PC-3 (cell line): Measurements from ENCODE around the gene FLCN. TPM values are rescaled to one million over a fixed set of nuclear protein-coding genes. Genes with fewer than 3 reads are reported as not detected.
"Not testable (repeated sequence)": the region's sequence is repeated elsewhere in the genome, so short reads cannot be mapped to it uniquely, and the experiment has no call there.

Experiments used
- ATAC-seq: fragments of 200-7000 bp; cut with Tn5 transposase; 2 replicates; pipeline ENCODE4 v1.9.1; 2020; ENCODE audit warnings: mild to moderate bottlenecking, moderate library complexity
- BruUV-seq: library from RNA; stranded (reverse); fragments of 400-500 nt; replicated peaks from 2 replicates; lab custom pipeline; 2021; lab: Mats Ljungman, UMichigan
- CTCF ChIA-PET: fragments of 300-600 bp; sonication (Branson Sonifier 250); formaldehyde crosslinking; loops from one replicate; lab custom pipeline; 2022; ENCODE audit warnings: antibody characterized with exemption; lab: Charles Lee
- POLR2A ChIA-PET: fragments of 300-600 bp; sonication (Branson Sonifier 250); formaldehyde crosslinking; loops from one replicate; lab custom pipeline; 2022; ENCODE audit warnings: antibody characterized with exemption; ENCODE audit not compliant: unreplicated experiment; lab: Charles Lee
- DNase-seq: peaks from one replicate; pipeline ENCODE4 v3.0.0-alpha.2; 2015
- H2AFZ ChIP-seq: fragments of 300-600 bp; sonication (generic); 2 replicates; pipeline ENCODE4 v1.6.0; 2016; ENCODE audit warnings: antibody characterized with exemption, low read length
- H3F3A ChIP-seq: fragments of 300-600 bp; sonication (generic); one replicate; pipeline ENCODE4 v1.6.0; 2017; ENCODE audit warnings: antibody characterized with exemption, low read length, control low read depth, mild to moderate bottlenecking; ENCODE audit not compliant: unreplicated experiment
- H3K27ac ChIP-seq: fragments of 300-600 bp; sonication (generic); 2 replicates; pipeline ENCODE4 v1.5.1; 2016; ENCODE audit warnings: mild to moderate bottlenecking, low read length
- H3K27me3 ChIP-seq: fragments of 300-600 bp; sonication (generic); 2 replicates; pipeline ENCODE4 v1.6.1; 2016; ENCODE audit warnings: low read length, mixed read lengths
- H3K36me3 ChIP-seq: fragments of 300-600 bp; sonication (generic); 2 replicates; pipeline ENCODE4 v1.6.1; 2016; ENCODE audit warnings: low read depth, mixed run types, low read length, mixed read lengths
- H3K4me1 ChIP-seq: fragments of 300-600 bp; sonication (generic); 2 replicates; pipeline ENCODE4 v1.5.1; 2016; ENCODE audit warnings: low read length; ENCODE audit not compliant: insufficient read depth
- H3K4me2 ChIP-seq: fragments of 300-600 bp; sonication (generic); 2 replicates; pipeline ENCODE4 v1.6.0; 2016; ENCODE audit warnings: low read length
- H3K4me3 ChIP-seq: fragments of 300-600 bp; sonication (generic); 2 replicates; pipeline ENCODE4 v1.5.1; 2016; ENCODE audit warnings: mild to moderate bottlenecking, low read length, mixed read lengths
- H3K79me2 ChIP-seq: fragments of 300-600 bp; sonication (generic); 2 replicates; pipeline ENCODE4 v1.6.1; 2017; ENCODE audit warnings: low read length, mixed read lengths
- H3K9ac ChIP-seq: fragments of 300-600 bp; sonication (generic); 2 replicates; pipeline ENCODE4 v1.6.0; 2016; ENCODE audit warnings: mild to moderate bottlenecking, low read length
- H3K9me2 ChIP-seq: fragments of 300-600 bp; sonication (generic); replicated peaks from 2 replicates; pipeline ENCODE4 v1.6.1; 2016; ENCODE audit warnings: mixed run types, low read length, mixed read lengths
- H3K9me3 ChIP-seq: fragments of 300-600 bp; sonication (generic); 2 replicates; pipeline ENCODE4 v1.6.1; 2016; ENCODE audit warnings: low read length, mixed read lengths
- H4K20me1 ChIP-seq: fragments of 300-600 bp; sonication (generic); 2 replicates; pipeline ENCODE4 v1.6.1; 2016; ENCODE audit warnings: low read length, mixed read lengths
- CTCF ChIP-seq: fragments of 300-600 bp; sonication (generic); conservative IDR thresholded peaks from 2 replicates; pipeline ENCODE4 v1.5.1; 2017; ENCODE audit warnings: antibody characterized with exemption, low read depth, mild to moderate bottlenecking, low read length
- EZH2 ChIP-seq: fragments of 300-600 bp; sonication (generic); IDR thresholded peaks from one replicate; pipeline ENCODE4 v1.6.1; 2017; ENCODE audit warnings: antibody characterized with exemption, mild to moderate bottlenecking, low read length; ENCODE audit not compliant: unreplicated experiment
- EZH2phosphoT487 ChIP-seq: fragments of 300-600 bp; sonication (generic); IDR thresholded peaks from 2 replicates; pipeline ENCODE4 v1.6.1; 2018; ENCODE audit warnings: mild to moderate bottlenecking, antibody characterized with exemption, low read length, borderline replicate concordance
- intact Hi-C: fragments of 100-400 bp; cut with micrococcal nuclease; formaldehyde crosslinking; loops from 2 replicates; pipeline ENCODE4 v1.9.0; 2023
- total RNA-seq: library from RNA; depleted of rRNA; stranded (reverse); fragments of >200 nt; gene quantifications from 2 replicates; pipeline ENCODE4 v1.2.3, GENCODE V29; 2014

The FLCN gene
- total RNA-seq, 1 experiment from 2014 or later = 30.8 TPM

GRCh38 chr17:17256316-17256715, 19.3 kb upstream of the FLCN start:
- Histone ChIP-seq H2AFZ (no peak overlapping the region), H3K9me3 (no peaks in the 10 kb centered on the region), H3K9ac (no peak overlapping the region), H3K9me2 (no peaks in the 10 kb centered on the region), H3K4me1 (no peaks in the 10 kb centered on the region), H3K4me2 (no peak overlapping the region), H3K4me3 (no peak overlapping the region), H3K79me2 (no peaks in the 10 kb centered on the region), H3K27me3 (no peaks in the 10 kb centered on the region), H3F3A (no peaks in the 10 kb centered on the region), H3K36me3 (peaks cover 68% of the 10 kb centered on the region), H4K20me1 (no peaks in the 10 kb centered on the region), H3K27ac (no peak overlapping the region)
- ChIA-PET POLR2A (no interaction called here), CTCF (no interaction called here)
- no peak for TF ChIP-seq EZH2phosphoT487
- TF ChIP-seq EZH2 = no peak
- no peak for TF ChIP-seq CTCF
- no TSS peak for BruUV-seq
- intact Hi-C loops = no loop called here
- ATAC-seq (no peak), DNase-seq (no peak)

- CTCF ChIA-PET, H3K9ac ChIP-seq, BruUV-seq: not testable (repeated sequence)
Observed at GRCh38 chr17:17255689-17256088, 18.7 kb upstream of the FLCN start.

GRCh38 chr17:17254036-17254435, 17.1 kb upstream of the FLCN start:
- intact Hi-C loops = no loop called here
- ChIA-PET POLR2A (no interaction called here), CTCF (no interaction called here)
- Histone ChIP-seq H4K20me1 (no peaks in the 10 kb centered on the region), H3K4me1 (no peaks in the 10 kb centered on the region), H2AFZ (no peak overlapping the region), H3K27me3 (no peaks in the 10 kb centered on the region), H3F3A (no peaks in the 10 kb centered on the region), H3K4me3 (no peak overlapping the region), H3K9ac (no peak overlapping the region), H3K79me2 (no peaks in the 10 kb centered on the region), H3K9me2 (no peaks in the 10 kb centered on the region), H3K9me3 (no peaks in the 10 kb centered on the region), H3K27ac (no peak overlapping the region), H3K36me3 (peaks cover 60% of the 10 kb centered on the region), H3K4me2 (no peak overlapping the region)
- no peak for ATAC-seq
- DNase-seq = no peak
- BruUV-seq = no TSS peak
- no peak for TF ChIP-seq CTCF
- no peak for TF ChIP-seq EZH2
- TF ChIP-seq EZH2phosphoT487 = no peak

More at GRCh38 chr17:17255689-17256088, 18.7 kb upstream of the FLCN start:
- H3K79me2 ChIP-seq, H3F3A ChIP-seq, DNase-seq, intact Hi-C loops, H3K27ac ChIP-seq, POLR2A ChIA-PET, H3K4me1 ChIP-seq, H3K9me2 ChIP-seq, ATAC-seq, H4K20me1 ChIP-seq, H3K4me2 ChIP-seq, H3K27me3 ChIP-seq, H2AFZ ChIP-seq, H3K4me3 ChIP-seq, H3K9me3 ChIP-seq: not testable (repeated sequence)
- H3K36me3 ChIP-seq = peaks cover 66% of the 10 kb centered on the region
